ENCODE data around the gene SLC25A42. TPM values are rescaled to one million over a fixed set of nuclear protein-coding genes. Genes with fewer than 3 reads are reported as not detected.

SLC25A42 gene
- total RNA-seq, 1 donor from 2014 or later = 10.2 TPM

- DNase-seq (ENCODE audit: low spot score in 2 of 2) (no peak), FAIRE-seq (no peak)
Observed at GRCh38 chr19:19155495-19156219, 91.9 kb downstream of the SLC25A42 start.

- DNase-seq (ENCODE audit: low spot score in 2 of 2) (no peak), FAIRE-seq (no peak)
Observed at GRCh38 chr19:19157808-19158207, 94.0 kb downstream of the SLC25A42 start.

- no peak for FAIRE-seq
- no peak for DNase-seq (ENCODE audit: low spot score in 2 of 2)
Observed at GRCh38 chr19:19159534-19159933, 95.7 kb downstream of the SLC25A42 start.

GRCh38 chr19:19160461-19161035 is 96.8 kb downstream of the SLC25A42 start:
- DNase-seq (ENCODE audit: low spot score in 2 of 2) = no peak
- no peak for FAIRE-seq

- DNase-seq (ENCODE audit: low spot score in 2 of 2) (no peak), FAIRE-seq (no peak)
Observed at GRCh38 chr19:19162495-19162894, 98.7 kb downstream of the SLC25A42 start.

Other genes starting within 250 kb of the SLC25A42 start
- gene UPF1, start 232.0 kb upstream of the SLC25A42 start, total RNA-seq = 38.3 TPM
- 21.2 TPM for gene CERS1, start 167.8 kb upstream of the SLC25A42 start, total RNA-seq
- gene COPE, start 144.6 kb upstream of the SLC25A42 start, total RNA-seq = 92.5 TPM
- 66.9 TPM for gene DDX49, start 144.3 kb upstream of the SLC25A42 start, total RNA-seq
- gene HOMER3, start 122.8 kb upstream of the SLC25A42 start, total RNA-seq = 20.4 TPM
- 90.5 TPM for gene SUGP2, start 30.5 kb upstream of the SLC25A42 start, total RNA-seq
- 56.3 TPM for gene ARMC6, start 30.4 kb upstream of the SLC25A42 start, total RNA-seq
- gene TMEM161A, start 74.5 kb downstream of the SLC25A42 start, total RNA-seq = 8.6 TPM
- gene MEF2B, start 106.3 kb downstream of the SLC25A42 start, total RNA-seq = not detected
- 28.1 TPM for gene BORCS8, start 128.2 kb downstream of the SLC25A42 start, total RNA-seq
- gene RFXANK, start 128.3 kb downstream of the SLC25A42 start, total RNA-seq = 18.3 TPM
- 9.0 TPM for gene NR2C2AP, start 139.4 kb downstream of the SLC25A42 start, total RNA-seq
- gene NCAN, start 148.0 kb downstream of the SLC25A42 start, total RNA-seq = 162 TPM
- gene TM6SF2, start 209.3 kb downstream of the SLC25A42 start, total RNA-seq = 0.41 TPM

All from frontal cortex (tissue), 4 donors.